Activated CD4-positive, alpha-beta T cell treated with anti-CD3 and anti-CD28 coated beads, Interleukin-10, Interleukin-2, amounts not matched to agents 100 ng/mL and 50 ng/mL, durations not matched to agents 16 hours and 8 hours (primary cell): ENCODE measurements around the gene G3BP2.

Source experiments
- DNase-seq: peaks from one replicate; pipeline ENCODE4 v3.0.0-alpha.2; 2020

Gene G3BP2

GRCh38 chr4:75637176-75637575 lies 36.0 kb downstream of the G3BP2 start:
- no peak for DNase-seq

- DNase-seq = no peak
Observed at GRCh38 chr4:75634951-75635350, 38.3 kb downstream of the G3BP2 start.

DNA sequence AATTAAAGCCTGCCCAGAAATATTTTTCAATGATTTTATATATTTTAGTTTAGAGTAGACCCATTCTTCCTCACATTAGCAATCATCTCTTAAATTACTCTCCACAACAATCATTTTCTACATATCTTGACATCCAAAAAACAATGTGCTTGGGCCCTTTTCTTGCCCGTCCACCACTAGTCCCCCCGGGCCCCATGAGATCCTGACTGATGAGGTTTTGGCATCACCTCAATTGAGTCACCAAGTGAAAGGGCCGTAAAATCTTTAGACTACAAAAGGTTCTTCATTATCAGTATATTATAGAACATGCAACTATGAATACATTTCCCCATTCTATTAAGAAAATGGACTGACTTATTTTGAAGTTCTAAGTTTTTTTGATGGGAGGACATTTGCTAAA lies 38.9 kb downstream of the G3BP2 start:
- no peak for DNase-seq

DNA sequence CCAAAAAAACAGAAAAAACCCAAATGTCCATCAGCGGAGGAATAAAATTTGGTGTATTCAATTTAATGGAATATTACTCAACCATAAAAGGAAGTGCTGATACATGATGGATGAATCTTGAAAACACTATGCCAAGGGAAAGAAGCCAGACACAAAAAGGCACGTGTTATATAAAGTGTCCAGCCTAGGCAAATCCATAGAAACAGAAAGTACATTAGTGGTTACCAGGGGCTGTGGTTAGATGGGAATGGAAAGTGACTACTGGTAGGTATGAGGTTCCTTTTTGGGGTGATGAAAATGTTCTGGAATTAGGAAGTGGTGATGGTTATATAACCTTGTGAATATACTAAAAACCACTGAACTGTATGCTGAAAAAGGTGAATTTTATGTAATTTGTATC lies 39.4 kb downstream of the G3BP2 start:
- DNase-seq = no peak

GRCh38 chr4:75630937-75631329 lies 42.3 kb downstream of the G3BP2 start:
- no peak for DNase-seq

DNA sequence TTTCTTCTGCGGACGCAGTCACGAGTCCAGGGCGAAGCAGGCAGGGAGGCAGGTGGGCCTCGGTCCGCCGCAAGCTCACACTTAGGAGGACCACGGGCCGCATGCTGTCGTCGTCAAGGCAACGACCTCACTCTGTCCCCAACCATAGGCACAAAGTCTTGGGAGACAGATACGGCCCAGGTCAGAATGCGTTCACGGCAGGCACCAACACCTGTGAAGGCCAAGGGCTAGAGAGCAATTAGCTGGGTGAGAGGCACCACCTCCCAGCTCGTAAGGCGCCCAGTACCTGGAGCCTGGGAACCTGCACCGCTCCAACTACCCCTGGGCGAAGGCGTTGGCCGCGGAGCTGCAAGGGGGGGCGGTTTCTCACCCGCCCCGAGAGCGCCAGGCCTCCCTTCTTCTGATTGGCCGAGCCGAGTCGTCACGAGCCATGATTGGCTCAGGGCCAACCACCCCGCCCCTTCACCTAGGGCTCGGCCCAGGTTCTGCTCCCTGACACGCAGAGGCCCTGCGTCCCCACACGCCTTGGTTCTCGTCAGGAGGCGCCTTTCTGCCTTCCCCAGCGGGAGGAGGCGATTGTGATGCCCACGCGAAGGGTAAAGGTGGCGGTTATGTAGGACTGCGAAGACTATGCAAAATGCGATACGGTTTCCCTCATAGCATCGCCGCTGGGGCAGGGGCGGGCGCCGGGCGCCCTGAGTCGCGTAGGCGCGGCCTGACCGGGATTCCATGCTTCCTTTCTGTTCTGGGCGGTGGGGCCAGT lies 42.9 kb downstream of the G3BP2 start, which contains the start of gene CDKL2:
TSS of gene CDKL2 (minus strand) at position 355 of the 763 bp plus-strand sequence. CDS start 4,540 bp downstream, outside the sequence.
- peak; percentile 92 for DNase-seq

- no peak for DNase-seq
Observed at GRCh38 chr4:75629239-75629638, 44.0 kb downstream of the G3BP2 start.

GRCh38 chr4:75623026-75623425 lies 50.2 kb downstream of the G3BP2 start:
- no peak for DNase-seq

GRCh38 chr4:75621715-75622114 lies 51.5 kb downstream of the G3BP2 start:
- no peak for DNase-seq

DNA sequence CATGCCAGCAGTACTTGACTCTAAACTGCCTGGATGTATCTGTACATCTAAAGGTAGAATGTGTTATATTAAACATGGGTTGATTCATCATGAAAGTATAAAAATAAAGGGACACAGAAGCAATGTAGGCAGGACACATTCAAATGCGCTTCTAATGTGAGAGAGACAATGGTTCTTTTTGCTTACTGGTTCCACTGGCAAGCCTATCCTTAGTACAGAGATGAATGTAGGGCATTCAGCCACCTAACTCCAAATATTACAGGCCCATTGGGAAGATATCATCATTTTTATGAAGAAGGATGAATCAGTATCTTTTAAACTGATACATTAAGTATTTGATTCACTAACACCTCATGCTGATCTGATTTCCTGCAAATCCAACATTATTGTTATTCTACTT lies 60.9 kb downstream of the G3BP2 start:
- no peak for DNase-seq

DNA sequence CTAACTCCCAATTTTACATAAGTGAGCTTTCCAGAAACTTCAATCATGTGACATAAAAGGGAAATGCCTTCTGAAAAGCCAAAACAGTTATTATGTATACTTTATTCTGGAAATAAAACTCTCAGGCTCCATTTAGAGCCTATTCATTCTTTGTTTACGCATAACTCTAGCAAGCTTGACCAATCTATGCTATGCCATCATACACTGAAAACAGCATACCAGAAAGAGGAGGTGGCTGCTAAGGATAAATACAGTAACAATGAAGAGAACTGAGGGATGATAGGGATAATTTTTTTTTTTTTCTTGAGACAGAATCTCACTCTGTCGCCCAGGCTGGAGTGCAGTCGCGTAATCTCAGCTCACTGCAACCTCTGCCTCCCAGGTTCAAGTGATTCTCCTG lies 67.3 kb downstream of the G3BP2 start:
- no peak for DNase-seq

DNA sequence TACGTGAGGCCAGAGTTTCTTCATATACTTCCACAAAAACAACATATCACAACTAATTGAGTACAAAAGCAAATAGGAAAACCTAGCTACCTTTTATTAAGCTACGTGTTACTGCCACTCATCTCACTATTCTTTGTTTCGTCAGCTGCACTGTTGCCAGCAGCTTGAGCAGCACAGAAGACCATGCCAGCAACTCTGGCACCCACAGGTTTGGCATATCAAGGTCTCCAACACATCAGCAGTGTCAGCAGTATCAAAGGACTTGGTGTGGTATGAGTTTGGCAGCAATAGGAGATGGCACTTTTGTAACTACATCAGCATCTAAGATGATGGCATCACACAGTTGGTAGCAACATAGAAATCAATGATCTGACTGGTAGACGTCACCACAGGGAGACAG lies 73.6 kb downstream of the G3BP2 start:
- DNase-seq = no peak

GRCh38 chr4:75598390-75598789 lies 74.8 kb downstream of the G3BP2 start:
- peak; percentile 59 for DNase-seq

DNA sequence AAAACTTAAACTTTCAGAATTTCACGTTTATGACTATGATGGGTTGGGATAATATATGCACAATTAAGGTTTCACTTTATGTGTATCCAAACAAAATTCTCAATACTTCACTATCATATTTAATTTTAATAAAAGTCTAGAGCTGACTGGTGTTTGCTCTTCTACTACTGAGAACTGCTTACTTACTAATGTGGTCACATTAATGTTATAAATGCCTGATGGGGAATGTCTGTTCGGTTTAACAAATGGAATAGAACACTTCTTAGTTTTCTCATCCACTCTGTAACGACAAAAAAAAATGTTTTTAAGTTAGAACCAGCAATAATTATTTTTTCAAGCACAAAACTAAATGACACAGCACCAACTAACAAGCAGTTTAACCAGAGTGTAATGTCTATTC lies 77.2 kb downstream of the G3BP2 start:
- no peak for DNase-seq

GRCh38 chr4:75593393-75593792 lies 79.8 kb downstream of the G3BP2 start:
- DNase-seq = no peak
